ENCODE measurements around the gene ZNF445.
"Not testable (repeated sequence)": the region's sequence is repeated elsewhere in the genome, so short reads cannot be mapped to it uniquely, and the experiment has no call there.

The ZNF445 gene

GRCh38 chr3:44398853-44399252 lies 78.6 kb downstream of the ZNF445 start:
- no peak for DNase-seq (ENCODE audit: low spot score)

GRCh38 chr3:44398271-44398670 lies 79.2 kb downstream of the ZNF445 start:
- not testable (repeated sequence) for DNase-seq (ENCODE audit: low spot score)

GRCh38 chr3:44396200-44397171 lies 81.0 kb downstream of the ZNF445 start:
- no peak for DNase-seq (ENCODE audit: low spot score)

- DNase-seq (ENCODE audit: low spot score), result no peak
These were observed 81.8 kb downstream of the ZNF445 start for GRCh38 chr3:44395714-44396113.

- no peak for DNase-seq (ENCODE audit: low spot score)
These were observed 85.0 kb downstream of the ZNF445 start for GRCh38 chr3:44392489-44392888.

- DNase-seq (ENCODE audit: low spot score), result no peak
These were observed 90.1 kb downstream of the ZNF445 start for GRCh38 chr3:44387404-44387803.

Measured in germinal center (tissue), 1 donor.